GM12872 (cell line): ENCODE measurements around the gene TCIRG1.

ENCODE experiments used
- CTCF ChIP-seq: IDR thresholded peaks from 3 replicates; pipeline ENCODE4 v1.5.1; 2011; ENCODE audit warnings: low read depth, mild to moderate bottlenecking, low read length, moderate library complexity; ENCODE audit not compliant: insufficient read depth

The TCIRG1 gene

GRCh38 chr11:68012044-68012842, 26.6 kb upstream of the TCIRG1 start:
- no peak for TF ChIP-seq CTCF

- no peak for TF ChIP-seq CTCF
Observed at GRCh38 chr11:68012843-68013610, 25.8 kb upstream of the TCIRG1 start.

GRCh38 chr11:68013611-68014156, 25.1 kb upstream of the TCIRG1 start:
- no peak for TF ChIP-seq CTCF

GRCh38 chr11:68014157-68014946, 24.5 kb upstream of the TCIRG1 start:
- TF ChIP-seq CTCF, result no peak

GRCh38 chr11:68014947-68015447, 23.8 kb upstream of the TCIRG1 start:
- TF ChIP-seq CTCF, result no peak

GRCh38 chr11:68015467-68015866, 23.4 kb upstream of the TCIRG1 start:
- no peak for TF ChIP-seq CTCF
